Chondrocyte (in vitro differentiated cells): ENCODE data around the gene MT1X. TPM values are rescaled to one million over a fixed set of nuclear protein-coding genes. Genes with fewer than 3 reads are reported as not detected.

Experiments used
- DNase-seq: peaks from one replicate; pipeline ENCODE4 v3.0.0; 2021; ENCODE audit warnings: mixed read lengths, low spot score
- H3K27ac Mint-ChIP-seq: one replicate; pipeline ENCODE4 v1.8.0; 2021; ENCODE audit warnings: mild to moderate bottlenecking, moderate library complexity, mixed read lengths; ENCODE audit not compliant: unreplicated experiment
- H3K27me3 Mint-ChIP-seq: 2 replicates; pipeline ENCODE4 v1.8.0; 2021; ENCODE audit warnings: low read depth, mixed read lengths
- H3K36me3 Mint-ChIP-seq: 2 replicates; pipeline ENCODE4 v1.8.0; 2021; ENCODE audit warnings: low read depth, mixed read lengths
- H3K4me1 Mint-ChIP-seq: 2 replicates; pipeline ENCODE4 v1.8.0; 2021; ENCODE audit warnings: low read depth, mild to moderate bottlenecking, mixed read lengths
- H3K4me3 Mint-ChIP-seq: one replicate; pipeline ENCODE4 v1.8.0; 2021; ENCODE audit warnings: mild to moderate bottlenecking, moderate library complexity, mixed read lengths; ENCODE audit not compliant: unreplicated experiment
- H3K9me3 Mint-ChIP-seq: 2 replicates; pipeline ENCODE4 v1.8.0; 2021; ENCODE audit warnings: low read depth, mixed read lengths
- total RNA-seq: library from RNA; stranded (reverse); gene quantifications from 3 replicates; pipeline ENCODE4 v1.2.1, GENCODE V29; 2021
- TF ChIP-seq, protein P1 (sequence below): fragments of 200-600 bp; sonication (generic); IDR thresholded peaks from 2 replicates; pipeline ENCODE4 v1.5.0; 2021; ENCODE audit warnings: antibody characterized with exemption, mild to moderate bottlenecking, moderate library complexity

Gene MT1X
- total RNA-seq, 1 donor from 2014 or later: 36.6 TPM

DNA sequence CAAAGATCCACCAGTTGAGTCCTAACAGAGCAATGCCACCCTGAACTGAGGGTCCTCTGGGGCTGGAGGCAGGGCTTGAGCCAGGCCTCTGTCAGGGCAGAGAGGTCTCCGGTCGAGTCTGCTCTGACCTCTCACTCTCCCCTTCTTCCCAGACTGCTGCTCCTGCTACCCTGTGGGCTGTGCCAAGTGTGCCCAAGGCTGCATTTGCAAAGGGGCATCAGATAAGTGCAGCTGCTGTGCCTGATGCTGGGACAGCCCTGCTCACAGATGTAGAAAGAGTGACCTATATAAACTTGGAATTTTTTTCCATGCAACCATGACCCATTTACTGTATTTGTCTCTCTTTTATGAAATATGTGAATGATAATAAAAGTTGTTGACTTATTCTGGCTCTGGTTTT is 33.0 kb upstream of the MT1X start:
- peaks cover 36% of the 10 kb centered on the region for H3K27me3 Mint-ChIP-seq
- no peak overlapping the region for H3K27ac Mint-ChIP-seq
- TF ChIP-seq, protein P1, sequence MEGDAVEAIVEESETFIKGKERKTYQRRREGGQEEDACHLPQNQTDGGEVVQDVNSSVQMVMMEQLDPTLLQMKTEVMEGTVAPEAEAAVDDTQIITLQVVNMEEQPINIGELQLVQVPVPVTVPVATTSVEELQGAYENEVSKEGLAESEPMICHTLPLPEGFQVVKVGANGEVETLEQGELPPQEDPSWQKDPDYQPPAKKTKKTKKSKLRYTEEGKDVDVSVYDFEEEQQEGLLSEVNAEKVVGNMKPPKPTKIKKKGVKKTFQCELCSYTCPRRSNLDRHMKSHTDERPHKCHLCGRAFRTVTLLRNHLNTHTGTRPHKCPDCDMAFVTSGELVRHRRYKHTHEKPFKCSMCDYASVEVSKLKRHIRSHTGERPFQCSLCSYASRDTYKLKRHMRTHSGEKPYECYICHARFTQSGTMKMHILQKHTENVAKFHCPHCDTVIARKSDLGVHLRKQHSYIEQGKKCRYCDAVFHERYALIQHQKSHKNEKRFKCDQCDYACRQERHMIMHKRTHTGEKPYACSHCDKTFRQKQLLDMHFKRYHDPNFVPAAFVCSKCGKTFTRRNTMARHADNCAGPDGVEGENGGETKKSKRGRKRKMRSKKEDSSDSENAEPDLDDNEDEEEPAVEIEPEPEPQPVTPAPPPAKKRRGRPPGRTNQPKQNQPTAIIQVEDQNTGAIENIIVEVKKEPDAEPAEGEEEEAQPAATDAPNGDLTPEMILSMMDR: no peak
- H3K4me3 Mint-ChIP-seq: no peak overlapping the region
- H3K9me3 Mint-ChIP-seq: no peaks in the 10 kb centered on the region
- no peak for DNase-seq
- peaks cover 2% of the 10 kb centered on the region for H3K4me1 Mint-ChIP-seq
- no peaks in the 10 kb centered on the region for H3K36me3 Mint-ChIP-seq

DNA sequence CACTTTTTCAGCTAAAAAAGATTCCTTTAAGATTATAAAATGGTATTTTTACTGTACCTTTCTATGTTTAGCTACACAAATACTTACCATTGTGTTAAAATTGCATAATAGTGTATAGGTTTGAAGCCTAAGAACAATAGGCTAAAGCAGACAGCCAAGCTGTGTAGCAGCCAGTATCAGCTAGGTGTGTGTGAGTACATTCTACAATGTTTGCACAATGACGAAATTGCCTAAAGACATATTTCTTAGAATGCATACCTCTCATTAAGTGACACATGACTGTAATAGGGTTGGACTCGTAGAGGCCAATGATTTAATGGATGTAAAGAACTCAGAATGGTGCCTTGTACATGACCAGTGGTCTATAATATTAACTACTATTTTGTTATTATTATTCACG is 32.5 kb upstream of the MT1X start:
- peaks cover 31% of the 10 kb centered on the region for H3K27me3 Mint-ChIP-seq
- TF ChIP-seq, protein P1: no peak
- H3K4me3 Mint-ChIP-seq: no peak overlapping the region
- no peaks in the 10 kb centered on the region for H3K36me3 Mint-ChIP-seq
- DNase-seq: no peak
- no peaks in the 10 kb centered on the region for H3K9me3 Mint-ChIP-seq
- no peak overlapping the region for H3K27ac Mint-ChIP-seq
- H3K4me1 Mint-ChIP-seq: peaks cover 5% of the 10 kb centered on the region

DNA sequence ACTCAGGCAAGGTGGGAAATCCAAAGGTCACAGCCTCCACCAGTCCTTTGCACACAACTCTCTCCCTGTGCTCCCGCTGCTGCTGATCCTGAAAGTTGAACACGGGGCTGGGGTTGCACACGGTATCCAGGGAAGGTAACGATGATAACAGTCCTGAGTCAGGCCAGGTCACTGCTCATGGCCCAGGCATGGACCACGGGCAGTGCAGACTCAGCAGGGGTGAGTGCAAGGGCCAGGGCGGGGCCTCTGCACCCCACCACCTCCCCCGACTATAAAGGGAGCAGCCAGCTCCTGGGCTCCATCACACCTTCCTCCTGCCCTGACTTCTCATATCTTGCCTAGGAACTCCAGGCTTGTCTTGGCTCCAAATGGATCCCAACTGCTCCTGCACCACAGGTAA is 30.7 kb upstream of the MT1X start, which contains the start of gene MT1B:
MT1B (plus strand) TSS at position 301 of the 400 bp plus-strand sequence; CDS start at position 369, 68 bp downstream.
- TF ChIP-seq, protein P1: no peak
- Mint-ChIP-seq H3K27me3 (peaks cover 19% of the 10 kb centered on the region), H3K36me3 (no peaks in the 10 kb centered on the region)

DNA sequence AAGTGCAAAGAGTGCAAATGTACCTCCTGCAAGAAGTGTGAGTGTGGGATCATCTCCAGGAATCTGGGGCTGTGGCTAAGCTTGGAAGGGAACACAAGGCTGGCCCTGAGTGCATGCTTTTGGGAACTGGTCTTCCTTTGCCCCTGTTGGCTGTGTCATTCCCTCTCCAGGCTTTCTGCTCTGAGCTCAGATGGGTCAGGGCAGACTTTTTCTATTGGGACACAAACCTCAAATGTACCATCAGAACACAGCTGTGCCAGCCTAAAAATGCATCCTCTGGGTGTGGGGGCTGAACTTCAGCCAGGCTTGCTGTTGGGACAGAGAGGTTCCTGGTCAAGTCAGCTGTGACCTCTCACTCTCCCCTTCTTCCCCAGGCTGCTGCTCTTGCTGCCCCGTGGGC is 29.7 kb upstream of the MT1X start:
- H3K9me3 Mint-ChIP-seq: no peaks in the 10 kb centered on the region
- H3K4me1 Mint-ChIP-seq: peaks cover 12% of the 10 kb centered on the region
- H3K27me3 Mint-ChIP-seq: peaks cover 13% of the 10 kb centered on the region
- no peaks in the 10 kb centered on the region for H3K36me3 Mint-ChIP-seq
- no peak overlapping the region for H3K27ac Mint-ChIP-seq
- no peak for DNase-seq
- TF ChIP-seq, protein P1: no peak
- no peak overlapping the region for H3K4me3 Mint-ChIP-seq

More for the DNA sequence above, 30.7 kb upstream of the MT1X start, which contains the start of gene MT1B:
- Mint-ChIP-seq H3K4me3 (no peak within 1 kb of the TSS), H3K9me3 (no peaks in the 10 kb centered on the region), H3K4me1 (peaks cover 5% of the 10 kb centered on the region), H3K27ac (no peak within 1 kb of the TSS)
- no peak for DNase-seq

DNA sequence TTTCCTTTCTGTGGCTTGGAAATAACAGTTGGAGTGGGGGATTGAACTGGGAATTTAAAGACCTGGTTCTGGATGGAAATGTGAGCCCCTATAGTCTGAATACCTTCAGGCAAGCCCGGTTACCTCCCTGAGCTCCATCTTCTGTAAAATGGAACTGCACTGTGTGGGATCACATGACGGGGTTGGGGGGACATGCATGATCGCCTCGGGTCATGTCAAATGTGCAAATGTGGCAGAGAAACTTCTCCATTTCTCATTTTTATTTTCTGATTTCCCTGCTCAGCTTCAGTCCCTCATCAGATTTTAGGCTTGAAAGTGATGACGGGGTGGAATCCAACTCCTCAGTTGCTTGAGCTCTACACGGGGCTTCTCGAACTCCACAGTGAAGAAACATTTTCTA is 29.1 kb upstream of the MT1X start:
- H3K27ac Mint-ChIP-seq: no peak overlapping the region
- peaks cover 17% of the 10 kb centered on the region for H3K27me3 Mint-ChIP-seq
- peaks cover 16% of the 10 kb centered on the region for H3K4me1 Mint-ChIP-seq
- no peaks in the 10 kb centered on the region for H3K36me3 Mint-ChIP-seq
- no peaks in the 10 kb centered on the region for H3K9me3 Mint-ChIP-seq
- no peak for DNase-seq
- TF ChIP-seq, protein P1: no peak
- no peak overlapping the region for H3K4me3 Mint-ChIP-seq
